ENCODE results near the gene ZNF132.
"Not testable (repeated sequence)": the region's sequence is repeated elsewhere in the genome, so short reads cannot be mapped to it uniquely, and the experiment has no call there.

The ZNF132 gene

DNA sequence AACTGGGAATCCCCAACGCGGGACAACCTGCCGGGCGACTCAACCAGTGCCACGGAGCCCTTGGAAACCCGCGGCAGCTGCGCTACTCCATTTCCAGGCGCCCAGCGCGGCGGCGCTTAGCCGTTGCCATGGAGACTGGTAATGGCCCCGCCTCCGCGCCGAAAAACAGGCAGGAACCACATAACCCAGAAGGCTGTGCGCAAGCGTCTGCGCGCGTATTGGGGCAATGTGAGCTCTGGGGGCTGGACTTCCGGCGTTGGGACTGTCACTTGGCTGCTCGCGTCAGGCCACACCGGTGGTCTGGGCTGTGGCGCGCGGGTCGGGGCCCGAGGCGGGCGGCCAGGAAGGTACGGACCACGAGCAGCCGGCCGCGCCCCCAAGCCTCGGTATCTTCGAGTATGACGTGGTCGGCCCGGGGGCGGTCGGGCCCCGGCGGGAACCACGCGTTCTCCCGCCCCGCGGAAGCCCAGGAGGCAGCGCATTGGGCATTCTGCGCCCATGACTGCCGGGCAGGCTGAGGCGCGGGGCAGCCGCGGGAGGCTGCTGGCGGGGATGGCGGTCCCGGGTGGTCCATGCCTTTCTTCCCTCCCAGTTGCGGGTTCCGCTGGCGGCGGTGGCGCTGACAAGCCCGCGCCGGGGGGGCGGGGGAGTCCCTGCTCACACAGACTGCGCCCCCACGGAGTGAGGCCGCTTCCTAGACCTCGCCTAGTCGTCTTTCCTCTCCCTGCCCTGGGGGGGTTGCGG is 11.6 kb upstream of the ZNF132 start, which contains the start of gene ZNF324B:
Gene ZNF324B, plus strand, starts transcription at position 265 of the 744 bp plus-strand sequence. CDS start 2,080 bp downstream, outside the sequence.
- H3K4me3 ChIP-seq (ENCODE audit: control insufficient read depth, low read depth, low read length): peak within 1 kb of the TSS; percentile 55
- TF ChIP-seq, protein P1, sequence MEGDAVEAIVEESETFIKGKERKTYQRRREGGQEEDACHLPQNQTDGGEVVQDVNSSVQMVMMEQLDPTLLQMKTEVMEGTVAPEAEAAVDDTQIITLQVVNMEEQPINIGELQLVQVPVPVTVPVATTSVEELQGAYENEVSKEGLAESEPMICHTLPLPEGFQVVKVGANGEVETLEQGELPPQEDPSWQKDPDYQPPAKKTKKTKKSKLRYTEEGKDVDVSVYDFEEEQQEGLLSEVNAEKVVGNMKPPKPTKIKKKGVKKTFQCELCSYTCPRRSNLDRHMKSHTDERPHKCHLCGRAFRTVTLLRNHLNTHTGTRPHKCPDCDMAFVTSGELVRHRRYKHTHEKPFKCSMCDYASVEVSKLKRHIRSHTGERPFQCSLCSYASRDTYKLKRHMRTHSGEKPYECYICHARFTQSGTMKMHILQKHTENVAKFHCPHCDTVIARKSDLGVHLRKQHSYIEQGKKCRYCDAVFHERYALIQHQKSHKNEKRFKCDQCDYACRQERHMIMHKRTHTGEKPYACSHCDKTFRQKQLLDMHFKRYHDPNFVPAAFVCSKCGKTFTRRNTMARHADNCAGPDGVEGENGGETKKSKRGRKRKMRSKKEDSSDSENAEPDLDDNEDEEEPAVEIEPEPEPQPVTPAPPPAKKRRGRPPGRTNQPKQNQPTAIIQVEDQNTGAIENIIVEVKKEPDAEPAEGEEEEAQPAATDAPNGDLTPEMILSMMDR (IDR thresholded peaks at IDR 0.05; ENCODE audit: control insufficient read depth, insufficient read depth, low read depth, low read length, missing control alignments): no peak
- DNase-seq (ENCODE audit: low read depth): peak; percentile 58

DNA sequence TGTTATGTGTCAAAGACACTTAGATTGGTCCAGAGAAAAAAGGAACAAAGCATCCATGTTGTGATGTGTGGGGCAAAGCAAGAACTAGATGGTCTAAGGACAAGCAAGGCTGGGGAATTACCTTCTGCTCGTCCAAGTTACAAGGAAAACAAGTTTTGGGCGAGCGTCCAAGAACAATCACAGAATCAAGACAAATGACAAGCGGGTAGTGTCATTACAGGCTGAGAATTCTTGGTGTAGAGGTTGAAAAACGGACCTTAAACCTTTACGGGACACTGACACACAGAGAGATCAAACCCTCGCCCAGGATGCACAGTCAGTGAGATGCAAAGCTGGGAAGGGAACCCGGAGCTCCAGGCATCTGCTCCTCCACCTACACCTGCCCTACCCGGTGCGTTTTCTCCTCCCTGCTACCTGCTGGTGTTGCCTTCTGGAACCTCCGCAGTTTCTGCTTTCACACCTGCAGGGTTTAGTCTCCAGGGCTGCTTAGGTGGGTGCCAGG is 11.0 kb upstream of the ZNF132 start:
- TF ChIP-seq, protein P1 (IDR thresholded peaks at IDR 0.05; ENCODE audit: control insufficient read depth, insufficient read depth, low read depth, low read length, missing control alignments): no peak
- H3K4me3 ChIP-seq (ENCODE audit: control insufficient read depth, low read depth, low read length): peak overlapping the region; percentile 55
- no peak for DNase-seq (ENCODE audit: low read depth)

DNA sequence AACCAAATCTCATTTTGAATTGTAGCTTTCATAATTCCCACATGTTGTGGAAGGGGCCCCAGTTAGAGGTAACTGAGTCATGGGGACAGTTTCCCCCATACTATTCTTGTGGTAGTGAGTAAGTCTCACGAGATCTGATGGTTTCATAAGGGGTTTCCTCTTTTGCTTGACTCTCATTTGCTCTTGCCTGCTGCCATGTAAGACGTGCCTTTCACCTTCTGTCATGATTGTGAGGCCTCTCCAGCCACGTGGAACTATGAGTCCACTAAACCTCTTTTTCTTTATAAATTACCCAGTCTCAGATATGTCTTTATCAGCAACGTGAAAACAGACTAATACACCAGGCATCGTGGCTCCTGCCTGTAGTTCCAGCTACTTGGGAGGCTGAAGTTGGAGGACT is 10.0 kb upstream of the ZNF132 start:
- not testable (repeated sequence) for DNase-seq (ENCODE audit: low read depth); H3K4me3 ChIP-seq (ENCODE audit: control insufficient read depth, low read depth, low read length)

DNA sequence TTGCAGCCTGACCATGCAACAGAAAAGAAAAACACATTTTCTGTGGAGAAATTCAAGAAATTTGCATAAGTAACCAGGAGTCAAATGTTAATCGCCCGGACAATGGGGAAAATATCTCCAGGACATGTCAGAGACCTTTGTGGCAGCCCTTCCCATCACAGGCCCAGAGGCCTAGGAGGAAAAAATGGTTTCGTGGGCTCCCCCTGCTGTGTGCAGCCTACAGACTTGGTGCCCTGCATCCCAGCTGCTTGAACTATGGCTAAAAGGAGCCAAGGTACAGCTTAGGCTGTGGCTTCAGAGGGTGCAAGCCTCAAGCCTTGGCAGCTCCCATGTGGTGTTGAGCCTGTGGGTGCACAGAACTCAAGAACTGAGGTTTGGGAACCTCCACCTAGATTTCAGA is 8.9 kb upstream of the ZNF132 start:
- H3K4me3 ChIP-seq (ENCODE audit: control insufficient read depth, low read depth, low read length); DNase-seq (ENCODE audit: low read depth): not testable (repeated sequence)

DNA sequence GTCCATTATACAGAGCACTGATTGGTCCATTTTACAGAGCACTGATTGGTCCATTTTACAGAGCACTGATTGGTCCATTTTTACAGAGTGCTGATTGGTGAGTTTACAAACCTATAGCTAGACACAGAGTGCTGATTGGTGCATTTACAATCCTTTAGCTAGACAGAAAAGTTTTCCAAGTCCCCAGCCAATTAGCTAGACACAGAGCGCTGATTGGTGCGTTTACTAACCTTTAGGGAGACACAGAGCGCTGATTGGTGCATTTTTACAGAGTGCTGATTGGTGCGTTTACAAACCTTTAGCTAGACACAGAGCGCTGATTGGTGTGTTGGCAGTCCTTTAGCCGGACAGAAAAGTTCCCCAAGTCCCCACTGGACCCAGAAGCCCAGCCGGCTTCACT is 3.0 kb upstream of the ZNF132 start:
- H3K4me3 ChIP-seq (ENCODE audit: control insufficient read depth, low read depth, low read length); DNase-seq (ENCODE audit: low read depth): not testable (repeated sequence)

DNA sequence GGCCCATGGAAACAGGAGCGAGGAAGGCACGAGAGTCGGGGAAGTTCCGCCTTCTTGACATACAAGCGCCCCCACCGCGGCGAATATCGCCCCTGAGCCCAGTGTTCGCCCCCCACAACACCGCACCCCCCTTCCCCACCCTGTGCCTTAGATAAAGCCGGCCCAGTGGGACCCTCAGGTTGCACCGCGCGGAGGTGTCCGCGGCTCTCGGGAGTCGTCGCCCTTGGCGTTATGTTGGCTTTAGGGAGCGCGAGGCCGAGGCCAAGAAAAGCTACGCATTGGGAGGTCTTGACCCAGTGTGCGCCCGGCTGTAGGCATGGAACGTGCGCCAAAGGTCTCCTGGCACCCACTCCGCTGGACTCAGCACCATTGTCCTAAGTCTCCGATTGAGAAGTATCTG is 603 bp upstream of the ZNF132 start:
- DNase-seq (ENCODE audit: low read depth): no peak
- peak overlapping the region; percentile 68 for H3K4me3 ChIP-seq (ENCODE audit: control insufficient read depth, low read depth, low read length)
- TF ChIP-seq, protein P1 (IDR thresholded peaks at IDR 0.05; ENCODE audit: control insufficient read depth, insufficient read depth, low read depth, low read length, missing control alignments): no peak

DNA sequence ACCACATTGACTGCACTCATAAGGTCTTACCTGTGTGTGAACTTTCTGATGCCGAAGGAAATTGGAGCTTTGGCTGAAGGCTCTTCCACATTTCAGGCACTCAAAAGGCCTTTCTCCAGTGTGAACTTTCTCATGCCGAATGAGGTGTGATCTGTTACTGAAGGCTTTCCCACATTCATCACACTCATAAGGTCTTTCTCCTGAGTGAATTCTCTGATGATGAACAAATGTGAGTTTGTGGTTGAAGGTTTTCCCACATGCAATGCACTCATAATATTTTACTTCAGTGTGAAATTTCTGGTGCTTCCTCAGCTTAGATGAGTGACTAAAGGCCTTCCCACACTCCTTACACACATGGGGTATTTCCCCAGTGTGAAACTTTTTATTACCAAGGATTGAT is 5.7 kb downstream of the ZNF132 start:
- DNase-seq (ENCODE audit: low read depth): no peak
- TF ChIP-seq, protein P1 (IDR thresholded peaks at IDR 0.05; ENCODE audit: control insufficient read depth, insufficient read depth, low read depth, low read length, missing control alignments): no peak
- no peak overlapping the region for H3K4me3 ChIP-seq (ENCODE audit: control insufficient read depth, low read depth, low read length)

DNA sequence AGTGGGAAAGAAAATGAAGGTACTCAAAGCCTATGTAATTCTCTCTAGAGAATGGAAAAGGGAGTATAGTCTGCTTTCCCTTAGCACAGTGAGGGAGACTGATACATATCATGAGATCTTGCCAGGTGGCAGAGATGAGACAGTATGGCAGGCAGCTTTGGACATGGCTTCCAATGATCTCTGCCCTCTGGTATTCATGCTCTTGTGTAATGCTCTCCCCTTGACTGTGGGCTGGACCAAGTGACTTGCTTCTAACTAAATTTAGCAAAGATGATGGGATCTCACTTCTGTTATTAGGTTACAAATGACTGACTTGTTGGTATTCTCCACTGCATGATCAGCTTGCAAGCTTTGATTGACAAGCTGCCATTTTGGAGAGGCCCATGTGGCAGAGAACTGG is 10.2 kb downstream of the ZNF132 start:
- no peak for DNase-seq (ENCODE audit: low read depth)
- TF ChIP-seq, protein P1 (IDR thresholded peaks at IDR 0.05; ENCODE audit: control insufficient read depth, insufficient read depth, low read depth, low read length, missing control alignments): no peak
- H3K4me3 ChIP-seq (ENCODE audit: control insufficient read depth, low read depth, low read length): no peak overlapping the region
